Stimulated activated naive B cell treated with anti-CD40 and anti-IgM and Interleukin-4, amounts not matched to agents 10 μg/mL and 1 μg/mL and 100 μg/mL, for 72 hours (primary cell): ENCODE results near the gene TEX38.

Experiments used
- ATAC-seq, 2 donors: fragments of 150-1000 bp; cut with Tn5 transposase; replicated peaks; 2 replicates each; pipeline ENCODE4 v1.10.0; 2021; ENCODE audit warnings: moderate library complexity in 1 of 2
- DNase-seq: peaks from one replicate; pipeline ENCODE4 v3.0.0; 2021
- H3K27ac Mint-ChIP-seq: one replicate; pipeline ENCODE4 v1.8.0; 2022; ENCODE audit warnings: mild to moderate bottlenecking, mixed read lengths
- H3K27me3 Mint-ChIP-seq, 2 donors: one replicate each; pipeline ENCODE4 v1.8.0; 2022; ENCODE audit warnings: mixed read lengths in 2 of 2
- H3K36me3 Mint-ChIP-seq, 2 donors: one replicate each; pipeline ENCODE4 v1.8.0; 2022; ENCODE audit warnings: mixed read lengths in 2 of 2, mild to moderate bottlenecking in 1 of 2
- H3K4me1 Mint-ChIP-seq, 2 donors: one replicate each; pipeline ENCODE4 v1.8.0; 2022; ENCODE audit warnings: mixed read lengths in 2 of 2, mild to moderate bottlenecking in 1 of 2
- H3K4me3 Mint-ChIP-seq, 2 donors: one replicate each; pipeline ENCODE4 v1.8.0; 2022; ENCODE audit warnings: mild to moderate bottlenecking in 2 of 2, mixed read lengths in 2 of 2, moderate library complexity in 1 of 2
- H3K9me3 Mint-ChIP-seq, 2 donors: one replicate each; pipeline ENCODE4 v1.8.0; 2022; ENCODE audit warnings: mixed read lengths in 2 of 2, mild to moderate bottlenecking in 1 of 2

TEX38 gene

DNA sequence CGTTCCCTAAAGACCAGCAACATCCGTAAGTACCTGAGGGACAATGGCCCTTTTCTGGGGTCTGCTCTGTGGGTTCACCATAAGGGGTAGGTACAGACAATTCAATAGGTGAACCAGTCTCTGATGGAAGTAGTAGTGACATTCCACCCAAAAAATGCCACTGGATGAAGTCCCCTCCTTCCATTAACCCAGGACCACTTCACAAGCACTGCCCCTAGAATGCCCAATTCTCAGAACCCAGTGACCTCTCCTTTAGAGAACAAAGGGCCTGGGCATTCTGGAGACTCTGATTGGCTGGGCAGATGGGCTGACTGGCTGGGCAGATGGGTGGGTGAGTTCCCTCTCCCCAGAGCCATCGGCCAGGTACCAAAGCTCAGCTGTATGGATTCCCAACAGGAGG lies at the start of gene TEX38:
TSS of gene TEX38 (plus strand) at position 301 of the 400 bp plus-strand sequence. CDS start at position 382, 81 bp downstream.
- ATAC-seq (no peak), DNase-seq (no peak)
- Mint-ChIP-seq H3K27ac (no peak within 1 kb of the TSS), H3K4me1 (peaks cover 15 to 19% of the 10 kb centered on the region in 2 donors), H3K9me3 (no peaks in the 10 kb centered on the region), H3K4me3 (no peak within 1 kb of the TSS), H3K27me3 (no peaks in the 10 kb centered on the region), H3K36me3 (peaks cover 13 to 20% of the 10 kb centered on the region in 2 donors)

DNA sequence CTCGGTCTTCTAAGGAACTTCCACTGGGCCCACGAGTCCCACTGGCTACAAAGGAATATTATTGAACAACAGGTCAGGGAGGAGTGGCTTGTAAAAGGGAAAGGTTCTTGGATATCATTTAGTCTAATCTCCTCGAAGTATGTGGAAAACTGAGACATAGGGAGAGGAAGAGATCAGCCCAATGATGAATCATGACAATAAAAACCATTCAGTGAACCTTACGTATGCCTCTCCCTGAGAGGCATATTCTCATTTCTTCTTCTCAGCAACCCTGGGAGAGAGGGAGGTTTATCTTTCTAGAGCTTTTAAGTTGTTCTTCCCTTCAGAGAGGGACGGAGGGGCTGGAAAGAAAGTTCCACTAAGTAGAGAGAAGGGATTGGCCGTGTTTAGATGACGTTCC lies 49.7 kb upstream of the TEX38 start:
- Mint-ChIP-seq H3K27ac (peak overlapping the region; percentile 32), H3K27me3 (no peaks in the 10 kb centered on the region), H3K4me1 (peaks cover 55 to 67% of the 10 kb centered on the region in 2 donors), H3K4me3 (no peak overlapping the region), H3K36me3 (peaks cover 3 to 5% of the 10 kb centered on the region in 2 donors), H3K9me3 (no peaks in the 10 kb centered on the region)
- no peak for DNase-seq
- no peak for ATAC-seq

DNA sequence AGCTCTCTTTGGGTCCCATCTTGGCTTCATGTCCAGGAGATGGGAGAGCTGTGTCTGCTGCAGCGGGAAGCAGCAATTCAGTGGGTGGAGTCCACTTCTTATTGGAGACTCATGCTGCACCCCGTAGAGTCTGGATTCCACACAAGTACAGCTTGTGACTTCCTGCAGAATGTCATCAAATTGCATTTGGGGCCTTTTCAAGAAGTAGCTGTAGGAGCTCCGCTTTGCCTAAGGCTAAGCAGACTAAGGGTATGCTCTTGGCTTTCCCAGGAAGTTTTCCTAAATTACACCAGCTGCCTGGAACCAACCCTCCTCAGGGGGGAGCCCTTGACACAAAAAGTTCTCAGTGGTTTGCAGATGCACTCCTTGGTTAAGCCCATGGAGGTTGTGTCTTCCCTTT lies 49.3 kb upstream of the TEX38 start:
- no peaks in the 10 kb centered on the region for H3K9me3 Mint-ChIP-seq
- H3K4me1 Mint-ChIP-seq: peaks cover 52 to 66% of the 10 kb centered on the region in 2 donors
- no peaks in the 10 kb centered on the region for H3K27me3 Mint-ChIP-seq
- ATAC-seq (no peak), DNase-seq (no peak)
- no peak overlapping the region for H3K4me3 Mint-ChIP-seq
- H3K27ac Mint-ChIP-seq: peak overlapping the region; percentile 32
- H3K36me3 Mint-ChIP-seq: peaks cover 3 to 7% of the 10 kb centered on the region in 2 donors

DNA sequence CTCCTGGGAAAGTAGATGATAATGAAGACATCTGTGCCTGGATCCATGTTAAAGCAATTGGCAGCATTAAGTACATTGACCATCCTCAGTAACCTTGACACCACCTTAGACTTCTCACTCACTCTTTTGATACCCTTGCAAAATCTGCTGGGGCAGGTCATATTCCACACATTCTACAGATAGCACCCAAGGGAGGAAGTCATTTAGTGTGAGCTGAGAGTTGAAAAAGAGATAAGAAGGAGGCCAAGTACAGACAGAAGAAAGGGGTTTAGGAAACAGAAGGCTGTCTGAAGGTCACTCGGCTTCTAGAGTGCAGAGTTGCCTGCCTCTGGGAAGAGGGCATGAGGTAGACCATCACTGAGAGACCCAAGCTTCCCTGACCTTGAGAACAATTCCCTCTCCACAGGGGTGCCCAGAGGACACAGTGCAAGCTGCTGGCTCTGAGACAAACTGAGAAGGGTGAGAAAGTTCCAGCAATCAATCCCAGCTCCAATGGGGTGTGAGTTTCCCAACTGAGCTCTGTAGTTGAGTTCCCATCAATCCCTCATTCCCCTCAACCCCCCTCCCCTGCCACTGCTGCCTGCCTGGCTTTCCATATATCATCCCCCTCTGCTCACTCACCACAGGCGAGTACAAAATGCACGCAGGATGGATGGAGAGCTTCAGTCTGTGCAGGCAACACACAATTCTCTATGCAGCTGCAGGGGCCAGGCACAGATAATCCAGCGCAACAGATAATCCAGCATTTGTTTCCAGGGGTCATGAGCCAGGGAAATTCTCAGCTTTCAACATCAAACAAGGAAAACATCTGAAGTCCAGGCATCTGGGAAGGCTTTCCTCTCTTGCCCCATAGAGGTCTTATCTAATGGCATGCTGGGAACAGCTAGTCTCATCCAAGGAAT lies 47.7 kb upstream of the TEX38 start:
- H3K4me1 Mint-ChIP-seq: peaks cover 39 to 50% of the 10 kb centered on the region in 2 donors
- ATAC-seq (no peak), DNase-seq (no peak)
- no peak overlapping the region for H3K4me3 Mint-ChIP-seq
- H3K27ac Mint-ChIP-seq: no peak overlapping the region
- no peaks in the 10 kb centered on the region for H3K9me3 Mint-ChIP-seq
- H3K36me3 Mint-ChIP-seq: peaks cover 9 to 13% of the 10 kb centered on the region in 2 donors
- no peaks in the 10 kb centered on the region for H3K27me3 Mint-ChIP-seq

DNA sequence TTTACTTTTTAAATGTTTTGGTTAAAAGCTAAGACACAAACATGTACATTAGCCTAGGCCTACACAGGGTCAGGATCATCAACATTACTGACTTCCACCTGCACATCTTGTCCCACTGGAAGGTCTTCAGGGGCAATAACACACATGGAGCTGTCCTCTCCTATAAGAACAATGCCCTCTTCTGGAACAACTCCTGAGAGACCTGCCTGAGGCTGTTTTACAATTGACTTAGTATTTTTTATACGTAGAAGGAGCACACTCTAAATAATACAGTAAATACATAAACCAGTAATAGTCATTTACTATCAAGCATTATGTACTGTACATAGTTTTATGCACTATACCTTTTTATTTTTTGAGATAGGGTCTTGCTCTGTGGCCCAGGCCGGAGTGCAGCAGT lies 40.9 kb upstream of the TEX38 start:
- no peak for ATAC-seq
- Mint-ChIP-seq H3K4me3 (no peak overlapping the region), H3K27ac (no peak overlapping the region), H3K9me3 (no peaks in the 10 kb centered on the region), H3K36me3 (peaks cover 26 to 40% of the 10 kb centered on the region in 2 donors), H3K27me3 (no peaks in the 10 kb centered on the region), H3K4me1 (peaks cover 10 to 12% of the 10 kb centered on the region in 2 donors)
- no peak for DNase-seq

DNA sequence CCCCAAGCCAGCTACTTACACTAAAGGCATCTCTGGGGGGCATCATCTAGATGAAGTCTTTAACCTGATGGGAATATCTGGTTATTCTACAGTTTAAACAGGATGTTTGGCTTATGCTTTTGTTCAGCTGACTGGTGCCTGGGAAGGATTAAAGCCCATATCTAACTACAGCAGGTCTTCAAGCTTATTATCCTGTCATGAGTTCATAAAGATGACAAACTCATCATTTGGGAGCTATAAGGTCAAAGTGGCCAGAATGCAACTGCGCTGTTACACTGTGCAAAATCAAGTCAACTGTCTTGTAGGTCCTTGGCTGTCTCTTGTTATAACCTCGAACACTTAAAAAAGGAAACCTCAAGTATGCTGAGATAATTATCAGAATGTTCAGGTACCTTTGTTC lies 36.4 kb upstream of the TEX38 start:
- no peak for DNase-seq
- H3K4me1 Mint-ChIP-seq: peaks cover 0 to 2% of the 10 kb centered on the region in 2 donors
- no peaks in the 10 kb centered on the region for H3K9me3 Mint-ChIP-seq
- ATAC-seq: no peak
- no peak overlapping the region for H3K27ac Mint-ChIP-seq
- no peaks in the 10 kb centered on the region for H3K27me3 Mint-ChIP-seq
- no peak overlapping the region for H3K4me3 Mint-ChIP-seq
- H3K36me3 Mint-ChIP-seq: peaks cover 25 to 52% of the 10 kb centered on the region in 2 donors

DNA sequence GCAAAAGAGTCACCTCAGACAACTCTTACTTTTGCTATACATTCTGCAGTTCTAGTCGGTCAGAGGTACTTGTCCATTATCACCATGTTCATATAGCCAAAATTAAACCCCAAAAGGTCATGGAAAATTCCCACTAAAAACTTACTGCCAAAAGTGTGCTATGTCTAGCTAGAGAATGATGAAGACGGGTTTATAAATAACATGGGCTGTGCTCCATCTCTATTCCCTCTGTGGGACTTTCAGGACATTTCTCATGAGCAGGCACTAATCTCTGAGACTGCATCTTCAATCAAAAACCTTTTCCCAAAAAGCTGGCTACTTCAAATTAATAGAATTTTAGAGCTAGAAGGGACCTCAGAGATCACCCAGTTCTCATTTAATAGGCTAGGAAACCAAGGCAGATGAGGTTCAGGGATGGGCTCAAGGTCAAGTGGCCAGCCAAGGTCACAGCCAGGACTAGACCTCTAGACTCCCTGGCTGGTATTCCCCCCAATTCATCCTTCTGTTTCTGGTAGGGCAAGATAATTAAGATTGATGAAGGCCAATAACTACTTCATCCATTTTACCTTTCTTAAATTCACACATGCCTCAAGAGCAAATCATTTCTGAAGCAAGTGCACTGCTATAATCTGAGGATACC lies 34.1 kb upstream of the TEX38 start:
- H3K27ac Mint-ChIP-seq: no peak overlapping the region
- no peaks in the 10 kb centered on the region for H3K27me3 Mint-ChIP-seq
- no peaks in the 10 kb centered on the region for H3K9me3 Mint-ChIP-seq
- peaks cover 0 to 2% of the 10 kb centered on the region in 2 donors for H3K4me1 Mint-ChIP-seq
- no peak for DNase-seq
- ATAC-seq: no peak
- H3K36me3 Mint-ChIP-seq: peaks cover 34 to 64% of the 10 kb centered on the region in 2 donors
- no peak overlapping the region for H3K4me3 Mint-ChIP-seq

DNA sequence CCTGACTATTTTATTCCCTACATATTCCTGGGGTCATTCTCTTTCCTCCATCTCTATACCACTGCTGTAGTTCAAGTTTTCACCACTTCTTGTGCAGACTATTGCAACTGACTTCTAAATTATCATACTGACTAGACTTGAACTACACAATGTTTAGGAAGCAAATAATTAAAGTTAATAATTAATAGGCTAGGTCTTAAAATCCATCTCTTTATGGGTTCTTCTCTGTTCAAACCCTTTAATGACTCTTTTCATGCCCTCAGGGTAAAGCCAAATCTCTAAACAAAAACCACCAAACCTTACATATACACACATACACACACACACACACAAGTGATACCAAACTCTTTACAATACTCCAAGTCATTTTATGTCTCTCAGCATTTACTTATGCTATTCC lies 32.7 kb upstream of the TEX38 start:
- no peak for DNase-seq
- H3K27ac Mint-ChIP-seq: no peak overlapping the region
- no peak for ATAC-seq
- peaks cover 0 to 2% of the 10 kb centered on the region in 2 donors for H3K4me1 Mint-ChIP-seq
- H3K27me3 Mint-ChIP-seq: no peaks in the 10 kb centered on the region
- no peaks in the 10 kb centered on the region for H3K9me3 Mint-ChIP-seq
- no peak overlapping the region for H3K4me3 Mint-ChIP-seq
- peaks cover 33 to 60% of the 10 kb centered on the region in 2 donors for H3K36me3 Mint-ChIP-seq

DNA sequence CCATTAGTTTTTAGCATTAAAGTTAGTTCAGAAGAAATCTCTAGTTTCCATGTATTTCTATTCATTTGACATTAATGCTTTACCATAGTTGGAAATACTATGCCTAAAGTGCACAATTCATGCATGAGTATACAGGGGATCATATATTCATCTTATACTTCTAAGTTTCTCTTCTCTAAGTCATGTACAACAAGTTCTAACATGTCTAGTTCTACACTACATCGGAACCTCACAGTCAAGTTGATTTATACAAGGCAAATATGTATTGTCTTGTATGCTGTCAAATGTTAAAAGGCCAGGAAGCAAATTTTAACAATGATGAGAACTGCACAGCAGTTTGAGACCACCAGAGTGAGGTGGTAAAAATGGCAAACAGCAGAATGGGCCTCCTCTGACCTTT lies 32.1 kb upstream of the TEX38 start:
- Mint-ChIP-seq H3K4me1 (peaks cover 0 to 2% of the 10 kb centered on the region in 2 donors), H3K36me3 (peaks cover 28 to 53% of the 10 kb centered on the region in 2 donors), H3K4me3 (no peak overlapping the region), H3K27ac (no peak overlapping the region), H3K27me3 (no peaks in the 10 kb centered on the region), H3K9me3 (no peaks in the 10 kb centered on the region)
- DNase-seq: no peak
- no peak for ATAC-seq

DNA sequence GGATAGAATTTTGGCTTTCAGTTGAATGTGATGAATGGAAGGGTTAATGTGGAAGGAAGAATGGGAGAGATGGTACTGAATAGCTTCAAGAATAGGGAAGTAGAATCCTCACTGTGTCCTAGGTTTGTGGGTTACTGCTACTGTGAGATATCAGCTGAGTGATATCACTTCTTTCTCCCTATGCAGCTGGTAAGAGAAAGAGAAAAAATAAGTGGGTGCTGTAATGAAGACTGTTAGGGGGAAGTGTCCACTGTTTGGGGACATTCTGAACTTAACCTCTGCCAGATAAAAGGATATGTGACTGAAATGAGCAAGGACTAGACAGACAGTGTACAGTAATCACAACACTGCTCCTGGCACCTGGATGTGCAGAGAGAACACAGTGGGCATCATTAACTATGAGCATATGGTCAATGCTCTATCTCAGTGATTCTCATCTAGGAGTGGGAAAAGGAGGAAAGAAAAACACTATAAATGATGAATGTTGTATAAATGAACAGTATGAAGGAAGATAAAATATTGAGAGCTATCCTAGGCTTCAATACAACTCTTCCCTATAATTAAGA lies 29.5 kb upstream of the TEX38 start:
- Mint-ChIP-seq H3K9me3 (no peaks in the 10 kb centered on the region), H3K4me1 (peaks cover 0 to 2% of the 10 kb centered on the region in 2 donors), H3K27ac (no peak overlapping the region), H3K27me3 (no peaks in the 10 kb centered on the region), H3K36me3 (peaks cover 28 to 40% of the 10 kb centered on the region in 2 donors), H3K4me3 (no peak overlapping the region)
- ATAC-seq (no peak), DNase-seq (no peak)

DNA sequence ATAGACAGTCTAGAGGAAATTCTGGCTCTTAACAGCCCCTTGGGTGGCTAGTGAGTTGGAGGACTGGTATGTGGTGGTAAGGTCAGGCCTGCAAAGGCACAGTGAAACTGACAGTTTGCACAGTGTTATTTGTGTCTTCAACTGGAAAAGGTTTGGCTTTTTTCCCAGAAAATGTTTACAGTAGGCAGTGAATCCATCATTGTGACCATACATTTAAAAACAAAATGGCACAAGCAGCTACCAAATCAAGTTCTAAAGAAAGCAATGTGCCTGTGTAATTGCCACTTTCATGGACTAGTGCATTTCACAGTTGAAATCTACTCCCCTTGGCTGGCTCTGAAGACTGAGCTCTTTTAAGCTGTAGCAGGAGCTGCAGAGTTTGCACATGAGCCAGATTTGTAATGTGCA lies 28.3 kb upstream of the TEX38 start:
- Mint-ChIP-seq H3K36me3 (peaks cover 31 to 47% of the 10 kb centered on the region in 2 donors), H3K9me3 (no peaks in the 10 kb centered on the region), H3K4me1 (peaks cover 0 to 2% of the 10 kb centered on the region in 2 donors), H3K27me3 (no peaks in the 10 kb centered on the region), H3K4me3 (no peak overlapping the region), H3K27ac (no peak overlapping the region)
- ATAC-seq: no peak
- no peak for DNase-seq

DNA sequence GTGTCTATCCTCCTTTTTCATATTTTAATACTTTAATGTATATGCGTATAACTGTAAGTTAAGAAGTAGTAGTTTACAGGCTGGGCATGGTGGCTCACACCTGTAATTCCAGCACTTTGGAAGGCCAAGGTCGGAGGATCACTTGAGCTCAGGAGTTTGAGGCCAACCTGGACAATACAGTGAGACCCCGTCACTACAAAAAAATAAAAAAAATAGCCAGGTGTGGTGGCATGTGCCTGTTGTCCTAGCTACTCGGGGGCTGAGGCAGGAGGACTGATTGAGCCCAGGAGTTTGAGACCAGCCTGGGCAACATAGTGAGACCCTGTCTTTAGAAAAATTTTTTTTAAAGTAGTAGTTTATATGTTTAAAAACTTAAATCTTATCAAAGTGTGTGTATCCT lies 25.8 kb upstream of the TEX38 start:
- Mint-ChIP-seq H3K4me1 (peaks cover 0 to under 1% of the 10 kb centered on the region in 2 donors), H3K36me3 (peaks cover 46 to 54% of the 10 kb centered on the region in 2 donors)

DNA sequence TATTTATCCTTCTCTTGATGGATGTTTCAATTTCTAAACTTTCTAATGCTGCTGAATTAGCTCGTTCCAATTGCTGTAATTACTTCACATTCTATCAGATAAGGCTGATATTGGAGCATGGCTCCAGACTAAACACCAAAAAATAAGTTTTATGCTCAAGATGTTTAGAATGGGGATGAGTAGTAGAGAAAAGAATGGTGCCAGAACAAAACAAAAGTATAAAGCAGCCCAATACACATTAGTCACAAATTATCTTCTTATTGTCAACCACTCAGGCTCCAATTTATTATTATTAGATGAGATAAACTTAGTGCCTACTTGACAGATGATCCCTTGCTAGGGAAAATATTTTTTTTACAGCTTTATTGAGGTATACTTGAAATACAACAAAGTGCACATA lies 25.3 kb upstream of the TEX38 start:
- Mint-ChIP-seq H3K4me1 (no peaks in the 10 kb centered on the region), H3K4me3 (no peak overlapping the region), H3K27me3 (no peaks in the 10 kb centered on the region), H3K27ac (no peak overlapping the region), H3K9me3 (peaks cover 4% of the 10 kb centered on the region in 2 donors), H3K36me3 (peaks cover 45 to 51% of the 10 kb centered on the region in 2 donors)
- no peak for ATAC-seq
- no peak for DNase-seq

More for the DNA sequence above, 25.8 kb upstream of the TEX38 start:
- no peak for DNase-seq
- no peak overlapping the region for H3K4me3 Mint-ChIP-seq
- peaks cover 4% of the 10 kb centered on the region in 2 donors for H3K9me3 Mint-ChIP-seq
- no peak overlapping the region for H3K27ac Mint-ChIP-seq
- no peak for ATAC-seq
- H3K27me3 Mint-ChIP-seq: no peaks in the 10 kb centered on the region

DNA sequence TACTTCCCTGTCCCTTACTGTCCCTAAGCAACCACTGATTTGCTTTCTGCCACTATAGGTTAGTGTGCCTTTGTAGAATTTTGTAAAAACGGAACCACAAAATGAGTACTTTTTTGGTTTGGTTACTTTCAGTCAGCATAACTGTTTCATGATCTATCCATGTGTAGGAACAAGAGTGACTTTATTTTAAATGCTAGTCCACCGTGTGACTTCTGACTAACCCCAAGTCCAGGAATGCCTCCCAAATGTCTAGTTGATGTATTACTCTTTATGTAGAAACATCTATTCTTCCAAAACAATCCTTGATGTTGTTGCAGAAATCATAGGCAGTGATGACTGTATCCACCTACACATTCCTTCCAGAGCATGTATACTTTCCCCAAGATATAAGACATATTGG lies 24.8 kb upstream of the TEX38 start:
- no peak for ATAC-seq
- H3K27ac Mint-ChIP-seq: no peak overlapping the region
- H3K4me1 Mint-ChIP-seq: no peaks in the 10 kb centered on the region
- peaks cover 4% of the 10 kb centered on the region in 2 donors for H3K9me3 Mint-ChIP-seq
- no peaks in the 10 kb centered on the region for H3K27me3 Mint-ChIP-seq
- peaks cover 40 to 47% of the 10 kb centered on the region in 2 donors for H3K36me3 Mint-ChIP-seq
- no peak overlapping the region for H3K4me3 Mint-ChIP-seq
- no peak for DNase-seq
